Stimulated activated CD8-positive, alpha-beta memory T cell treated with anti-CD3 and anti-CD28 coated beads, Interleukin-12 subunit alpha, Interleukin-12 subunit beta, amount 100 ng/mL, for 1 hour (primary cell): ENCODE results near the gene EVA1A.

Source experiments
- DNase-seq: peaks from one replicate; pipeline ENCODE4 v3.0.0-alpha.2; 2020; ENCODE audit warnings: low read depth

EVA1A gene

GRCh38 chr2:75447176-75447575 lies 113.6 kb downstream of the EVA1A start:
- DNase-seq = no peak
